H9 (cell line): ENCODE measurements around the gene NSRP1. TPM values are rescaled to one million over a fixed set of nuclear protein-coding genes. Genes with fewer than 3 reads are reported as not detected.

ENCODE experiments used
- DNase-seq: peaks from one replicate; pipeline ENCODE4 v3.0.0-alpha.2; 2017
- H2AFZ ChIP-seq: one replicate; pipeline ENCODE4 v1.6.1; 2013; ENCODE audit warnings: mild to moderate bottlenecking, low read length, control low read depth, moderate library complexity
- H2AK5ac ChIP-seq: 2 replicates; pipeline ENCODE4 v1.6.1; 2013; ENCODE audit warnings: low read length, control low read depth, mixed read lengths; ENCODE audit not compliant: insufficient read length
- H2BK120ac ChIP-seq: one replicate; pipeline ENCODE4 v1.6.1; 2013; ENCODE audit warnings: low read depth, mild to moderate bottlenecking, low read length, control low read depth, inconsistent platforms; ENCODE audit not compliant: poor library complexity, severe bottlenecking
- H2BK12ac ChIP-seq: 2 replicates; pipeline ENCODE4 v1.6.1; 2013; ENCODE audit warnings: low read length, control low read depth, mixed read lengths, low read depth; ENCODE audit not compliant: insufficient read length
- H2BK15ac ChIP-seq: 2 replicates; pipeline ENCODE4 v1.6.1; 2013; ENCODE audit warnings: low read depth, low read length, control low read depth
- H2BK20ac ChIP-seq: one replicate; pipeline ENCODE4 v1.6.1; 2013; ENCODE audit warnings: low read depth, mild to moderate bottlenecking, low read length, control low read depth, inconsistent platforms; ENCODE audit not compliant: poor library complexity, severe bottlenecking
- H2BK5ac ChIP-seq: 2 replicates; pipeline ENCODE4 v1.6.1; 2013; ENCODE audit warnings: low read length, control low read depth, mixed read lengths; ENCODE audit not compliant: insufficient read length
- H3K14ac ChIP-seq: 2 replicates; pipeline ENCODE4 v1.6.1; 2013; ENCODE audit warnings: low read length, control low read depth; ENCODE audit not compliant: insufficient read depth
- H3K18ac ChIP-seq: 2 replicates; pipeline ENCODE4 v1.6.1; 2013; ENCODE audit warnings: low read depth, mild to moderate bottlenecking, mixed read lengths, low read length, control low read depth; ENCODE audit not compliant: insufficient read length
- H3K23ac ChIP-seq: 2 replicates; pipeline ENCODE4 v1.6.1; 2013; ENCODE audit warnings: low read length, control low read depth, mixed read lengths, low read depth; ENCODE audit not compliant: insufficient read length
- H3K23me2 ChIP-seq: 2 replicates; pipeline ENCODE4 v1.6.1; 2013; ENCODE audit warnings: low read depth, mild to moderate bottlenecking, mixed read lengths, low read length, control low read depth; ENCODE audit not compliant: insufficient read length, poor library complexity, severe bottlenecking
- H3K27ac ChIP-seq: 2 replicates; pipeline ENCODE4 v1.5.1; 2013; ENCODE audit warnings: low read length, control low read depth, mixed read lengths, low read depth; ENCODE audit not compliant: insufficient read length
- H3K27me3 ChIP-seq: 2 replicates; pipeline ENCODE4 v1.6.1; 2013; ENCODE audit warnings: low read length, control low read depth, inconsistent platforms; ENCODE audit not compliant: insufficient read depth
- H3K4ac ChIP-seq: 2 replicates; pipeline ENCODE4 v1.6.1; 2013; ENCODE audit warnings: low read depth, mild to moderate bottlenecking, control low read depth, inconsistent platforms, low read length, moderate library complexity
- H3K4me1 ChIP-seq: 2 replicates; pipeline ENCODE4 v1.6.1; 2013; ENCODE audit warnings: low read length, control low read depth, inconsistent platforms; ENCODE audit not compliant: insufficient read depth
- H3K4me2 ChIP-seq: 2 replicates; pipeline ENCODE4 v1.6.1; 2013; ENCODE audit warnings: low read length, control low read depth, mixed read lengths; ENCODE audit not compliant: insufficient read length, insufficient read depth
- H3K56ac ChIP-seq: 2 replicates; pipeline ENCODE4 v1.6.1; 2013; ENCODE audit warnings: low read depth, mild to moderate bottlenecking, mixed read lengths, low read length, control low read depth; ENCODE audit not compliant: insufficient read length
- H3K79me1 ChIP-seq: 2 replicates; pipeline ENCODE4 v1.6.1; 2013; ENCODE audit warnings: low read depth, mild to moderate bottlenecking, moderate library complexity, low read length, control low read depth, inconsistent platforms; ENCODE audit not compliant: insufficient read depth, poor library complexity, severe bottlenecking
- H3K79me2 ChIP-seq: 2 replicates; pipeline ENCODE4 v1.6.1; 2013; ENCODE audit warnings: low read length, control low read depth, inconsistent platforms; ENCODE audit not compliant: insufficient read depth
- H3K9ac ChIP-seq: 2 replicates; pipeline ENCODE4 v1.6.1; 2013; ENCODE audit warnings: low read length, control low read depth, mixed read lengths; ENCODE audit not compliant: insufficient read length; ENCODE audit errors: extremely low read depth
- H3K9me3 ChIP-seq: one replicate; pipeline ENCODE4 v1.6.1; 2013; ENCODE audit warnings: low read depth, low read length, inconsistent platforms; ENCODE audit not compliant: control insufficient read depth
- H3T11ph ChIP-seq: one replicate; pipeline ENCODE4 v1.6.1; 2013; ENCODE audit warnings: mild to moderate bottlenecking, low read length, control low read depth, inconsistent platforms
- H4K20me1 ChIP-seq: one replicate; pipeline ENCODE4 v1.6.1; 2013; ENCODE audit not compliant: control insufficient read depth, insufficient read length, insufficient read depth
- H4K5ac ChIP-seq: 2 replicates; pipeline ENCODE4 v1.6.1; 2013; ENCODE audit warnings: low read depth, mild to moderate bottlenecking, mixed read lengths, low read length, control low read depth; ENCODE audit not compliant: insufficient read length
- H4K8ac ChIP-seq: replicated peaks from 2 replicates; pipeline ENCODE4 v1.6.1; 2013; ENCODE audit warnings: low read length, control low read depth, mixed read lengths, low read depth; ENCODE audit not compliant: insufficient read length
- H4K91ac ChIP-seq: 2 replicates; pipeline ENCODE4 v1.6.1; 2013; ENCODE audit warnings: low read depth, mild to moderate bottlenecking, moderate library complexity, mixed read lengths, low read length, control low read depth; ENCODE audit not compliant: insufficient read length
- H3K27ac Mint-ChIP-seq, 3 experiments: 2 replicates in 2 of 3; 3 replicates in 1 of 3; pipeline ENCODE4 v1.8.0; 2020 to 2021; ENCODE audit warnings: mixed read lengths in 3 of 3, mild to moderate bottlenecking in 1 of 3, moderate library complexity in 1 of 3
- H3K27me3 Mint-ChIP-seq: 2 replicates; pipeline ENCODE4 v1.8.0; 2021; ENCODE audit warnings: low read depth, mild to moderate bottlenecking, moderate library complexity, mixed read lengths
- H3K36me3 Mint-ChIP-seq, 3 experiments: 2 replicates in 2 of 3; 3 replicates in 1 of 3; pipeline ENCODE4 v1.8.0; 2020 to 2021; ENCODE audit warnings: low read depth in 3 of 3, mixed read lengths in 3 of 3; ENCODE audit not compliant: insufficient read depth in 1 of 3
- H3K4me1 Mint-ChIP-seq, 2 experiments: 2 replicates each; pipeline ENCODE4 v1.8.0; 2020; ENCODE audit warnings: mixed read lengths in 2 of 2
- H3K4me3 Mint-ChIP-seq, 2 experiments: 2 replicates in 1 of 2; 3 replicates in 1 of 2; pipeline ENCODE4 v1.8.0; 2020 to 2021; ENCODE audit warnings: mild to moderate bottlenecking in 2 of 2, mixed read lengths in 2 of 2, moderate library complexity in 1 of 2
- H3K9me3 Mint-ChIP-seq, 2 experiments: 2 replicates in 1 of 2; 3 replicates in 1 of 2; pipeline ENCODE4 v1.8.0; 2020; ENCODE audit warnings: mild to moderate bottlenecking in 2 of 2, mixed read lengths in 2 of 2, moderate library complexity in 1 of 2
- WGBS: extraction: QIAGEN DNeasy Blood & Tissue Kit; methylation state at CpG from one replicate; pipeline ENCODE4 v1.1.7; 2013; ENCODE audit warnings: missing lambda C conversion rate, low lambda C conversion rate, mixed read lengths; ENCODE audit not compliant: insufficient read length; ENCODE audit errors: extremely low coverage; 5-methylcytosine and 5-hydroxymethylcytosine counted together
- total RNA-seq: library from RNA; stranded (reverse); gene quantifications from 2 replicates; pipeline ENCODE4 v1.2.1, GENCODE V29; 2021
- TF ChIP-seq, protein P1 (sequence below): fragments of 200-600 bp; sonication (generic); conservative IDR thresholded peaks from 3 replicates; pipeline ENCODE4 v1.8.0; 2021; ENCODE audit warnings: antibody characterized with exemption, mild to moderate bottlenecking

The NSRP1 gene
- total RNA-seq, 1 experiment from 2014 or later = 33.3 TPM

DNA sequence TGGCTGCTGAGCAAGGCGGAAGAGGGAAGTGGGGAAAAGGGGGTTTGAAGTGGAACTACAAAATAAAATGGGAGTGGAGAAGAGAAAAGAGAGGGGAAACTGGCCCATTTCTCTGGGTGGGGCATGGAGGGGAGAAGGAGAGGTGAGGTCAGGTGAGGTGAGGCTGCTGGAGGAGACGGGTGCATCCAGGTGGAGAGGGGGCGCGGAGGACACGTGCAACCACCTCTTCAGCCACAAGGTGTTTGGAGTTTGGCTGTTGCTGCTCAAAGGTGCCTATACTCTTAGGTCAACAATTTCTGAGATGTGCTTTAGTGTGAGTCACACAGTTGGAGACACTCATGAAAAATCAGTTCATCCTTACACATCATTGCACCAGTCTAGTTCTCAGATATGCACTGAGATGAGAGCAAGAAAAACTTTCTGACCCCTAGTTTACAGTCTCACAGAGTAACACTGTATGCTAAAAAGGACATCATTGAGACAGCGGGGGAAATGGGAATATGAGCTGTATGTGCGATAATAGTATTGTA, 114.0 kb downstream of the NSRP1 start:
- Mint-ChIP-seq H3K36me3 (no peaks in the 10 kb centered on the region; a peak in 1 of 7 replicates), H3K4me1 (peaks cover 3 to 5% of the 10 kb centered on the region in 2 experiments; a peak in 1 of 4 replicates), H3K27me3 (peaks cover 61% of the 10 kb centered on the region), H3K4me3 (no peak overlapping the region), H3K9me3 (no peaks in the 10 kb centered on the region), H3K27ac (no peak overlapping the region)
- H3K9ac ChIP-seq = no peak overlapping the region
- H4K91ac ChIP-seq = no peak overlapping the region
- H3K18ac ChIP-seq = no peak overlapping the region
- no peaks in the 10 kb centered on the region for H3K4me1 ChIP-seq
- TF ChIP-seq, protein P1, sequence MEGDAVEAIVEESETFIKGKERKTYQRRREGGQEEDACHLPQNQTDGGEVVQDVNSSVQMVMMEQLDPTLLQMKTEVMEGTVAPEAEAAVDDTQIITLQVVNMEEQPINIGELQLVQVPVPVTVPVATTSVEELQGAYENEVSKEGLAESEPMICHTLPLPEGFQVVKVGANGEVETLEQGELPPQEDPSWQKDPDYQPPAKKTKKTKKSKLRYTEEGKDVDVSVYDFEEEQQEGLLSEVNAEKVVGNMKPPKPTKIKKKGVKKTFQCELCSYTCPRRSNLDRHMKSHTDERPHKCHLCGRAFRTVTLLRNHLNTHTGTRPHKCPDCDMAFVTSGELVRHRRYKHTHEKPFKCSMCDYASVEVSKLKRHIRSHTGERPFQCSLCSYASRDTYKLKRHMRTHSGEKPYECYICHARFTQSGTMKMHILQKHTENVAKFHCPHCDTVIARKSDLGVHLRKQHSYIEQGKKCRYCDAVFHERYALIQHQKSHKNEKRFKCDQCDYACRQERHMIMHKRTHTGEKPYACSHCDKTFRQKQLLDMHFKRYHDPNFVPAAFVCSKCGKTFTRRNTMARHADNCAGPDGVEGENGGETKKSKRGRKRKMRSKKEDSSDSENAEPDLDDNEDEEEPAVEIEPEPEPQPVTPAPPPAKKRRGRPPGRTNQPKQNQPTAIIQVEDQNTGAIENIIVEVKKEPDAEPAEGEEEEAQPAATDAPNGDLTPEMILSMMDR = no peak; the same call in 2 of the 3 replicates
- H3T11ph ChIP-seq = no peak overlapping the region
- no peak overlapping the region for H2BK20ac ChIP-seq
- H3K9me3 ChIP-seq = no peaks in the 10 kb centered on the region
- no peaks in the 10 kb centered on the region for H3K79me2 ChIP-seq
- H3K79me1 ChIP-seq = no peaks in the 10 kb centered on the region
- no peaks in the 10 kb centered on the region for H4K20me1 ChIP-seq
- H2AFZ ChIP-seq = no peak overlapping the region
- no peak overlapping the region for H3K14ac ChIP-seq
- DNase-seq = no peak
- no peak overlapping the region for H4K8ac ChIP-seq
- no peak overlapping the region for H3K27ac ChIP-seq
- H3K4ac ChIP-seq = no peak overlapping the region
- no peak overlapping the region for H2BK120ac ChIP-seq
- H3K4me2 ChIP-seq = no peak overlapping the region
- H2BK12ac ChIP-seq = no peak overlapping the region
- no peak overlapping the region for H3K23ac ChIP-seq
- no CpG with 5 or more reads among the region's 7 CpGs for WGBS
- peaks cover 17% of the 10 kb centered on the region; the same call in 1 of the 2 replicates for H3K27me3 ChIP-seq
- no peak overlapping the region for H4K5ac ChIP-seq
- no peak overlapping the region for H3K56ac ChIP-seq
- H3K23me2 ChIP-seq = peaks cover under 1% of the 10 kb centered on the region
- no peak overlapping the region for H2AK5ac ChIP-seq
- no peak overlapping the region for H2BK15ac ChIP-seq
- no peak overlapping the region for H2BK5ac ChIP-seq
